Activated T-helper 17 cell treated with anti-CD3 and anti-CD28 coated beads, Interleukin-2, amount 50 U/mL, for 72 hours (primary cell): ENCODE measurements around the gene SYTL3. TPM values are rescaled to one million over a fixed set of nuclear protein-coding genes. Genes with fewer than 3 reads are reported as not detected.

ENCODE experiments used
- ATAC-seq: fragments of 150-1000 bp; cut with Tn5 transposase; replicated peaks from 2 replicates; pipeline ENCODE4 v1.10.0; 2021; ENCODE audit warnings: mild to moderate bottlenecking, moderate library complexity
- H3K27ac Mint-ChIP-seq: one replicate; pipeline ENCODE4 v1.8.0; 2022; ENCODE audit warnings: mixed read lengths
- H3K27me3 Mint-ChIP-seq: one replicate; pipeline ENCODE4 v1.8.0; 2022; ENCODE audit warnings: mixed read lengths
- H3K36me3 Mint-ChIP-seq: one replicate; pipeline ENCODE4 v1.8.0; 2022; ENCODE audit warnings: low read depth, mild to moderate bottlenecking, mixed read lengths
- H3K4me1 Mint-ChIP-seq: one replicate; pipeline ENCODE4 v1.8.0; 2022; ENCODE audit warnings: mixed read lengths
- H3K4me3 Mint-ChIP-seq: one replicate; pipeline ENCODE4 v1.8.0; 2022; ENCODE audit warnings: mild to moderate bottlenecking, mixed read lengths
- H3K9me3 Mint-ChIP-seq: one replicate; pipeline ENCODE4 v1.8.0; 2022; ENCODE audit warnings: mixed read lengths
- total RNA-seq, 2 donors: library from RNA; stranded (reverse); gene quantifications; one replicate each; pipeline ENCODE4 v1.2.3, GENCODE V29; 2022

The SYTL3 gene
- total RNA-seq, 2 donors from 2014 or later: 118 to 331 TPM

- Mint-ChIP-seq H3K36me3 (peaks cover 100% of the 10 kb centered on the region), H3K4me1 (peaks cover 35% of the 10 kb centered on the region), H3K27ac (peak overlapping the region; percentile 75), H3K9me3 (no peaks in the 10 kb centered on the region), H3K4me3 (no peak overlapping the region), H3K27me3 (no peaks in the 10 kb centered on the region)
- no peak for ATAC-seq
Observed at GRCh38 chr6:158773581-158774449, 124.0 kb downstream of the SYTL3 start.

- Mint-ChIP-seq H3K27ac (peak overlapping the region; percentile 21), H3K4me3 (no peak overlapping the region), H3K9me3 (no peaks in the 10 kb centered on the region), H3K4me1 (peaks cover 28% of the 10 kb centered on the region), H3K27me3 (no peaks in the 10 kb centered on the region), H3K36me3 (peaks cover 99% of the 10 kb centered on the region)
- ATAC-seq: no peak
Observed at GRCh38 chr6:158774717-158775449, 125.0 kb downstream of the SYTL3 start.

DNA sequence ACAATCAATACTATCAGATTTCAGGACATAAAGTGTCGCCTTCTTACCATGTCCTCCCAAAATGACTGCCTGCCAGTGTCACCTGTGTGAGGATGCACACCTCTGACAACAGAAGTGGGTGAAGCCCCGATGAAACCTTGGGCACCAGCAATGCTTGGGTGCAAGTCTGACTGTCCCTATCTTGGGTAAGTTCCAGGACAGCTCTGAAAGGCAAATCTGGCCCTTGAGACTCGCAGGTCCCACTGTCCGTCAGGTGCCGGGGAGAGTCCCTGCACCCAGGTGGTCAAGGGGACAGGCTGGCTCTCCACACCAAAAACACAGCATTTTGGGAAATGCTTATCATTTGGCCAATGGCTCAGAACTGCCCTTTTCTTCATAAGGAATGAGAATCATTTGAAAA lies 126.0 kb downstream of the SYTL3 start:
- H3K9me3 Mint-ChIP-seq: no peaks in the 10 kb centered on the region
- H3K36me3 Mint-ChIP-seq: peaks cover 99% of the 10 kb centered on the region
- peak overlapping the region; percentile 39 for H3K27ac Mint-ChIP-seq
- H3K4me1 Mint-ChIP-seq: peaks cover 23% of the 10 kb centered on the region
- no peak for ATAC-seq
- no peak overlapping the region for H3K4me3 Mint-ChIP-seq
- no peaks in the 10 kb centered on the region for H3K27me3 Mint-ChIP-seq

- no peak overlapping the region for H3K4me3 Mint-ChIP-seq
- H3K9me3 Mint-ChIP-seq: no peaks in the 10 kb centered on the region
- peak overlapping the region; percentile 39 for H3K27ac Mint-ChIP-seq
- no peak for ATAC-seq
- no peaks in the 10 kb centered on the region for H3K27me3 Mint-ChIP-seq
- H3K4me1 Mint-ChIP-seq: peaks cover 21% of the 10 kb centered on the region
- H3K36me3 Mint-ChIP-seq: peaks cover 99% of the 10 kb centered on the region
Observed at GRCh38 chr6:158776737-158777136, 126.9 kb downstream of the SYTL3 start.

- peaks cover 99% of the 10 kb centered on the region for H3K36me3 Mint-ChIP-seq
- H3K9me3 Mint-ChIP-seq: no peaks in the 10 kb centered on the region
- ATAC-seq: no peak
- H3K4me3 Mint-ChIP-seq: no peak overlapping the region
- peak overlapping the region; percentile 39 for H3K27ac Mint-ChIP-seq
- peaks cover 15% of the 10 kb centered on the region for H3K4me1 Mint-ChIP-seq
- no peaks in the 10 kb centered on the region for H3K27me3 Mint-ChIP-seq
Observed at GRCh38 chr6:158777510-158777909, 127.7 kb downstream of the SYTL3 start.

DNA sequence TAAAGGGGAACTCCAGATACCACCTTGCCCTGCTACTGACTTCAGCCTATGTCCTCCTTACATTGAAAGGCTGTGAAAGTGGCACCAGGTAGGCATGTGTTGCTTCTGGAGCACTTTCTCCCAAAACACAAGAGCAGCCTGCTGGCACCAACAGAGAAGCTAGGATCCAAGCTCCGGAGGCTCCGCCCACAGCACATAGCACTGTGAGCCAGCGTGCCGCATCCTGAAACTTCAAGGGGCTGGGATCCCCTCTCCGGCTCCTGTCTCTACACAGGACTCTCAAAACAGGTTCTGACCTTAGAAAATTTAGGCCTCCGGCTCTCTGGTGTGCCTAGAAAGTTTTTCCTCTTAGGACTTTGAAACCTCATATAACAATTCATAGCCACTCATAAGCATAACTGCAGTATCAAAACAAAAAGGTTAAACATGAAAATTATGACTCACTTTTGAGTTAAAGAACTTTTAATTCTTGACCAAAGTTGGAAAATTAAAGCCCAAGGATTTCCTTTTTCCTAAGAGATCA lies 128.2 kb downstream of the SYTL3 start:
- Mint-ChIP-seq H3K27ac (peak overlapping the region; percentile 39), H3K27me3 (no peaks in the 10 kb centered on the region), H3K9me3 (no peaks in the 10 kb centered on the region), H3K4me1 (peaks cover 15% of the 10 kb centered on the region), H3K36me3 (peaks cover 99% of the 10 kb centered on the region), H3K4me3 (no peak overlapping the region)
- no peak for ATAC-seq

DNA sequence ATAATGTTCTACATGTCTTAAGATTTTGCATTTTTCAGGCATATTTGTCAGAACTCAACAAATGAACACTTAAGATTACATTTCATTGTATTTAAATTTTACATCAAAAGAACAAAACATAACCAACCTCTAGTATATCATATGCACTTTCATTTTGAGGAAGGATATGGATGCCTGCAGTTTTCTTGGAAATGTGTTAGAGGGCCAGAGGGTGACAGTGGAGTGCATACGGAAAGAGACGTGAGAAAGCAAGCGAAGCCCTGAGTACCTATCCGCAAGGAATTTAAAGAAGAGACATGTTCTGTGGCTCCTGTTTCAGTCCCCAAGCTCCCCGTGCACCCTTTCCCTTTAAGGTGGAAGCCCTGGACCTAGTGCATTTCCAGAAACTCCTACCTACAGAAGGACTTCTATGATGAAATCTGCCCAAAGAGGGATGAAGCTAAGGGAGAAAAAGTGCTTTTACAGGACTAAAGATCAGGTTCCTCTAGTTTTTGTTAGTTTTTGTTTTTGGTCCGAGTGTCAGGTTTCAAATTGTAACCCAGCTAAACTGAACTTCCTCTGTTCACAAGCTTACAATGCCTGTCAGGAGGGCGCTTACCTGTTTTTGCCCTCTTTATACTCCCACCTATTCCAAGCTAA lies 130.5 kb downstream of the SYTL3 start:
- Mint-ChIP-seq H3K27ac (peak overlapping the region; percentile 69), H3K4me3 (no peak overlapping the region), H3K4me1 (peaks cover 15% of the 10 kb centered on the region), H3K36me3 (peaks cover 99% of the 10 kb centered on the region), H3K9me3 (no peaks in the 10 kb centered on the region), H3K27me3 (no peaks in the 10 kb centered on the region)
- no peak for ATAC-seq

DNA sequence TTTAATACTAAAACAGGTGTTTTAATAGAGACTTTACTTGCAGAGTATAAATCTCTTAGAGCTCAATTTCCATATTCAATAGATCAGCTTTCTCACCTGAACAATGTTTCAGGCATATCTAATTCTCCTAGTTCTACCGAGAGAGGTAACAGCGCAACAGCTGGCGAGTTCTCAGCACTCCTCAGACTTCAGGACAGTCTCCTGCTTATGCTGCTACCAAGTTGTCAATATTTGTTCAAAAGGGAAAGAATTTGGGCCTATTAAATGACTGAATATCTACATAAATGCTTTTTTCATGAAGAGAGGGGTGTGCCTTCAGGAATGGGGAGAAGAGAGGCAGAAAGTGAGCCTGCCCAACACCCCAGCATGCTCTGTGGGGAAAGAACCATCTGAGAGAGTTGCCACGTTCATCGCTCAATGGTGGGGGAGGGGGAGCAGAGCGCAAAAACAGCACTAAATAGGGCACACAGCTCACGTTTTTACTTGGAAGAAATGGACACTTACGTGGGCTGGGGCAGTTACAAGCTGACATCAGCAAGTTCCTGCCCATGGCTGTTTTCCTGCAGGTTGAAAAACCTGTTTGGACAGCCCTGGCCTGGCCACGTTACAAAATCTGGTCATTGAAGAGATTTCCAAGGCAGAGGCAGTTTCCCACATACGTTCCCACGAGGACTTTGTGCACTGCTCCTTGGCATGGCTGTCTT lies 131.3 kb downstream of the SYTL3 start:
- no peak for ATAC-seq
- H3K9me3 Mint-ChIP-seq: no peaks in the 10 kb centered on the region
- H3K27me3 Mint-ChIP-seq: no peaks in the 10 kb centered on the region
- H3K4me1 Mint-ChIP-seq: peaks cover 15% of the 10 kb centered on the region
- no peak overlapping the region for H3K4me3 Mint-ChIP-seq
- H3K27ac Mint-ChIP-seq: peak overlapping the region; percentile 69
- H3K36me3 Mint-ChIP-seq: peaks cover 99% of the 10 kb centered on the region

DNA sequence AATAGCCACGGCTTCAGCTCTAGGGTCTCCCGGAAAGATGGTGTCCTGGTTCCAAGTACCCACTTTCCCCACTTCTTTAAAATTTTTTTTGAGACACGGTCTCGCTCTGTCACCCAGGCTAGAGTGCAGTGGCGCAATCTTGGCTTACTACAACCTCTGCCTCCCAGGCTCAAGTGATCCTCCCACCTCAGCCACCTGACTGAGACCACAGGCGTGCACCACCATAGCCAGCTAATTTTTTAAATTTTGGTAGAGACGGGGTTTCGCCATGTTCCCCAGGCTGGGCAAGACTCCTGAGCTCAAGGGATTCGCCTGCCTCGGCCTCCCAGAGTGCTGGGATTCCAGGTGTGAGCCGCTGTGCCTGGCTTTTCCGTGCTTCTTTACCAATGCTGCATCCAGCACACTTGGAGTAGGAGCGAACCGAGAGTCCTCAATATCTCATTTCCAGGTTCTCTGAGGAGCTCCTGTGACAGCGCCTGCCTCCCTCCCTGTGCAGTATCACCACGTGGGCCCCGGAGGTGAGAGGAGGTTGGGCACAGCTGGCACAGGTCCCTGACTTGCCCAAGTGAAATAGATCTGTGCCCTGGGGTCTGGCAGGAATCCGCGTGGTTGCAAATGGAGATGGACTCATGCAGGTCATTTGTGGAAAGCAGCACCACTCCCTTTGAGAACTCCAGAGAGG lies 132.0 kb downstream of the SYTL3 start:
- Mint-ChIP-seq H3K9me3 (no peaks in the 10 kb centered on the region), H3K4me1 (peaks cover 12% of the 10 kb centered on the region), H3K36me3 (peaks cover 99% of the 10 kb centered on the region), H3K27me3 (no peaks in the 10 kb centered on the region), H3K4me3 (no peak overlapping the region), H3K27ac (peak overlapping the region; percentile 16)
- ATAC-seq: no peak

DNA sequence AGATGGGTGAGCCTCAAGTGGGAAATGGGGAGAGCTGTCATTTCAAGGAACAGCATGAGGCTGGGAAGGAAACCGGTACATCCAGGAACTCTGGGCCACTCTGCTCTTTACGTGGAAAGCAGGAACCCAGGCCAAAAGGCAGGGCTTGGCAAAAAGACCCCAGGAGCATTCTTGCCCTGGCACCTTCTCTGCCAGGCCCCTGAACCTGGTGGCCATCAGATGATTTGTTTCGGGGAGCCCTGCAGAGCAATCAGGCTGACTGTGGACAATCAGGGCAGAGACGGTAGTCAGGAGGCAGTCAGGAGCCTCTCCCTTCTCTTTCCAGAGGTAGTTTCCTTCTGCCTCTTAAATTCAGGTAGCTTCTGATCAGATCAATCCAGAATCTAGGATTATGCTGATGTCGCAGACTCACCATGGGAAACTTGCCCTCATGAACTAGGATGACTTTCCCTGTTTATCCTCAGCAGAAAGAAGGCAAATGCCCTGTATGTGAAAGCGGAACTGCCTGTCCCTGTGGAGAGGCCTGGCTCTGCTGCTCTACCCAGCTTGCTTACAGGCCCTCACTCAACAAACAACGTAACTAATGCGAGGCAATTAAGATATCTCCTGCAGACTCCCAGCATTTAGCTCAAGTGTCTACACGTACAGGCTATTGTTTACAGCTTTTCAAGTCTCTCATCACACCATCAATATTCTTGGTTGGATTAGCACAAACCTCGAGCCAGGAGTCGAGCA lies 132.7 kb downstream of the SYTL3 start:
- no peaks in the 10 kb centered on the region for H3K9me3 Mint-ChIP-seq
- peak overlapping the region; percentile 16 for H3K27ac Mint-ChIP-seq
- H3K36me3 Mint-ChIP-seq: peaks cover 99% of the 10 kb centered on the region
- no peak for ATAC-seq
- H3K4me1 Mint-ChIP-seq: peaks cover 8% of the 10 kb centered on the region
- no peaks in the 10 kb centered on the region for H3K27me3 Mint-ChIP-seq
- no peak overlapping the region for H3K4me3 Mint-ChIP-seq

DNA sequence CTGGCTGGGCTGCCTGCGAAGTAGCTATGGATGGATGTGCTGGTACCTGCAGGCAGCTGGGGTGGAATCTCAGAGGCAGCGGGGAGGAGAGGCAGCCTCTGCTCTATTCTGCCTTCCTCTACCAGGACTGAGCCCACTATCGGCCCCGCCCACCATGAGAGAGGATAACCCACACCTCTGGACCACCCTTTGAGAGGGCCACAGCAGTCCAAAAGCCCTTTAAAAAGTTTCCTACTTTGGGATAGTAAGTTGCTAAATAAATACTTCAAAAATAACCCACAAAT lies 133.3 kb downstream of the SYTL3 start:
- no peak for ATAC-seq
- Mint-ChIP-seq H3K9me3 (no peaks in the 10 kb centered on the region), H3K4me3 (no peak overlapping the region), H3K27me3 (no peaks in the 10 kb centered on the region), H3K27ac (no peak overlapping the region), H3K36me3 (peaks cover 99% of the 10 kb centered on the region), H3K4me1 (peaks cover 8% of the 10 kb centered on the region)

- peak overlapping the region; percentile 63 for H3K27ac Mint-ChIP-seq
- H3K4me1 Mint-ChIP-seq: peaks cover 3% of the 10 kb centered on the region
- H3K36me3 Mint-ChIP-seq: peaks cover 99% of the 10 kb centered on the region
- no peak overlapping the region for H3K4me3 Mint-ChIP-seq
- ATAC-seq: no peak
- no peaks in the 10 kb centered on the region for H3K27me3 Mint-ChIP-seq
- H3K9me3 Mint-ChIP-seq: no peaks in the 10 kb centered on the region
Observed at GRCh38 chr6:158783851-158784250, 134.0 kb downstream of the SYTL3 start.

GRCh38 chr6:158784505-158784904 lies 134.7 kb downstream of the SYTL3 start:
- Mint-ChIP-seq H3K36me3 (peaks cover 99% of the 10 kb centered on the region), H3K9me3 (no peaks in the 10 kb centered on the region), H3K27me3 (no peaks in the 10 kb centered on the region), H3K27ac (peak overlapping the region; percentile 63), H3K4me3 (no peak overlapping the region), H3K4me1 (peaks cover 3% of the 10 kb centered on the region)
- ATAC-seq: no peak
